Activated CD4-positive, alpha-beta T cell treated with anti-CD3 and anti-CD28 coated beads, Interleukin-2, amount 10 ng/mL, durations not matched to agents 24 days and 14 days (primary cell): Measurements from ENCODE around the gene LMX1B. TPM values are rescaled to one million over a fixed set of nuclear protein-coding genes. Genes with fewer than 3 reads are reported as not detected.

Source experiments
- DNase-seq: peaks from one replicate; pipeline ENCODE4 v3.0.0; 2022
- H3K27ac Mint-ChIP-seq: one replicate; pipeline ENCODE4 v1.8.0; 2022; ENCODE audit warnings: mild to moderate bottlenecking, mixed read lengths
- H3K27me3 Mint-ChIP-seq: one replicate; pipeline ENCODE4 v1.8.0; 2022; ENCODE audit warnings: mixed read lengths
- H3K36me3 Mint-ChIP-seq: one replicate; pipeline ENCODE4 v1.8.0; 2022; ENCODE audit warnings: low read depth, mild to moderate bottlenecking, mixed read lengths
- H3K4me1 Mint-ChIP-seq: one replicate; pipeline ENCODE4 v1.8.0; 2021; ENCODE audit warnings: mixed read lengths
- H3K4me3 Mint-ChIP-seq: one replicate; pipeline ENCODE4 v1.8.0; 2022; ENCODE audit warnings: mild to moderate bottlenecking, moderate library complexity, mixed read lengths
- H3K9me3 Mint-ChIP-seq: one replicate; pipeline ENCODE4 v1.8.0; 2021; ENCODE audit warnings: mixed read lengths
- intact Hi-C: fragments of 100-400 bp; cut with micrococcal nuclease; formaldehyde crosslinking; loops from one replicate; pipeline ENCODE4 v1.15.1; 2023
- total RNA-seq: library from RNA; stranded (reverse); gene quantifications from 2 replicates; pipeline ENCODE4 v1.2.3, GENCODE V29; 2022

LMX1B gene
- total RNA-seq, 1 donor from 2014 or later = not detected

DNA sequence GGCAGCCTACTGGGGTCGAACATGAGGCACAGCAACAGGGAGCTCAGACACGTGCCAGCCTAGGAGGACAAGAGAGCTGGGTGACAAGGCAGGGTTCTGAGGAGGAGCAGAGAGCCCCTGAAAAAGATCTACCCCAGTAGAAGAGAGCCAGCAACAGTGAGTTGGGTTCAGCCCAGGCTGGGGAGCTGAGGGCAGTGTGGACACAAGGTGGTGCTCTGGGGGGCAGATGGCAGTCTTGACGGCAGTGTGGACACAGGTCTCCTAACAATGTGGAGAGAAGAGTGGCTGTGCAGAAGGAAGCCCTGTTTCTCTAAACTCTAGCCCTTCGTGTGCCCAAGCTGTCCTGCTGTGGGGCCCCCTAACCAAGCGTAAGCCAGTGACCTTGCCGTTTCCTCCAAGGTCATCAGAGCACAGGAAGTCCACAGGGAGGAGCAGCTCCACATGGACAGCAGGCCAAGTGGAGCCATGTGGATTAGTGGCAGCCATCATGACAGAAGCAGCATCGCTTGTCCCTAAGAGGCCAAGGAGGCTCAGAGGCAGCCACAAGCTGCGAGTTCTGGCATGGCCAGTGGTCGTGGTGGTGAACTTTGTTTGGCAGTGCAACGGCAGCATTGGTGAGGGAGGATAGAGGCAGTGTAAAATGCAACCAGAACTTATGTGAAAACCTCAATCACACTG is 25.1 kb upstream of the LMX1B start:
- no peaks in the 10 kb centered on the region for H3K4me1 Mint-ChIP-seq
- no peak overlapping the region for H3K27ac Mint-ChIP-seq
- no peak for DNase-seq
- H3K36me3 Mint-ChIP-seq = no peaks in the 10 kb centered on the region
- H3K4me3 Mint-ChIP-seq = no peak overlapping the region
- intact Hi-C loops = no loop called here
- no peaks in the 10 kb centered on the region for H3K9me3 Mint-ChIP-seq
- H3K27me3 Mint-ChIP-seq = peaks cover 14% of the 10 kb centered on the region

DNA sequence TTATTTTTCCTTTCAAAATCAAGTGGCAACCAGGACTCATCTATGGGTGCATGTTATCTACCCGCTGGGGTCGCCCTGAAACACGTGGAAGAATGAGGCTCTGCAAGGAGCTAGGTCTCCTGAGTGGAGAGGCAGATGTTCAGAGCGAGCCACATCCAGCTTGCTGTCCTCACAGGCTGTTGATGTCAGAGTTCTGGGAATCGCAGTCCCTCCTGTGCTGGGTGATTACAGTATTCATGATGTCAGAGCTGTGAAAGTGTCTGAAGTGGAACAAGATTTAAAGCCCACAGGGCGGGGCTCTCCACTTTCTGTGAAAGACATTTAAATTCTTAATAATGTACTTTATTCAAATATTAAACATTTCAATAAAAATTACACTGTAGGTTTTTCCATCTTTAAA is 24.4 kb upstream of the LMX1B start:
- Mint-ChIP-seq H3K4me3 (no peak overlapping the region), H3K9me3 (no peaks in the 10 kb centered on the region), H3K36me3 (no peaks in the 10 kb centered on the region), H3K27ac (no peak overlapping the region), H3K27me3 (peaks cover 18% of the 10 kb centered on the region), H3K4me1 (no peaks in the 10 kb centered on the region)
- intact Hi-C loops = no loop called here
- no peak for DNase-seq

DNA sequence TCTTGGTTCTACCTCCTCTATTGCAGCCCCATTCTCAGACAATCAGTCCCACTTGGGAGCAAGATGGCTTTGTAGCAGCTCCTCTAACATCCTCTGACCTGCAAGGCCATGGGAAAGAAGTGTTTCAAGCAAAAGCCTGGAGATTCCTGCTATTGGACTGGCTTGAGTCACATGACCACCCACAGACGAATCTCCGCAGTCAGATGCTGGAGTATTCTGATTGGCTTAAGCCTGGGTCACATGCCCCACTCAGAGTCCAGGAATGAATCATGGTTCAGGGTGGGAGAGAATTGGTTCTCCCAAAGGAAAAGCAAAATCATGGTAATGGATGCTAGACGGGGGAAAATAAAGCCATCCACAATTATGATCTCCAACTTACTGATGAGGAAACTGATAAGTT is 22.6 kb upstream of the LMX1B start:
- intact Hi-C loops = no loop called here

DNA sequence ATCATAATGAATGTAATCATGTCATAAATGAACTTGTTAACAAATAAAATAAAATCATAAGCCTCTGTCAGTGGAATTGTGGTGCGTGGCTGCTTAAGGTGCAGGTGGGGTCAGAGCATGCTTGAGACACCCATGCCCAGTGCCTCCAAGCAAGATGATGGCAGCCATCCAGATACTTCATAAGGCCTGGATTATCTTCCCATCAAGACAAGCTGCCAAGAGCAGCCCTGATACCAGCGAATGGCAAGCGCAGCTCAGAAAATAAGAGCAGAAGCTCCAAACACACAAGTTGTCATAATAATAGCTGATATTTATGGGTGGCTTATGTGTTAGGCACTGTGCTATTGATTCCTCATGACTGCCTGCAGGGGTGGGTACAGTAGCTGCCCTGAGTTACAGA is 21.8 kb upstream of the LMX1B start:
- H3K36me3 Mint-ChIP-seq = no peaks in the 10 kb centered on the region
- no peak for DNase-seq
- intact Hi-C loops = no loop called here
- no peaks in the 10 kb centered on the region for H3K4me1 Mint-ChIP-seq
- H3K9me3 Mint-ChIP-seq = no peaks in the 10 kb centered on the region
- H3K4me3 Mint-ChIP-seq = no peak overlapping the region
- no peak overlapping the region for H3K27ac Mint-ChIP-seq
- H3K27me3 Mint-ChIP-seq = peaks cover 25% of the 10 kb centered on the region

More for the DNA sequence above, 22.6 kb upstream of the LMX1B start:
- DNase-seq = no peak
- Mint-ChIP-seq H3K27me3 (peaks cover 24% of the 10 kb centered on the region), H3K4me1 (no peaks in the 10 kb centered on the region), H3K36me3 (no peaks in the 10 kb centered on the region), H3K27ac (no peak overlapping the region), H3K9me3 (no peaks in the 10 kb centered on the region), H3K4me3 (no peak overlapping the region)

DNA sequence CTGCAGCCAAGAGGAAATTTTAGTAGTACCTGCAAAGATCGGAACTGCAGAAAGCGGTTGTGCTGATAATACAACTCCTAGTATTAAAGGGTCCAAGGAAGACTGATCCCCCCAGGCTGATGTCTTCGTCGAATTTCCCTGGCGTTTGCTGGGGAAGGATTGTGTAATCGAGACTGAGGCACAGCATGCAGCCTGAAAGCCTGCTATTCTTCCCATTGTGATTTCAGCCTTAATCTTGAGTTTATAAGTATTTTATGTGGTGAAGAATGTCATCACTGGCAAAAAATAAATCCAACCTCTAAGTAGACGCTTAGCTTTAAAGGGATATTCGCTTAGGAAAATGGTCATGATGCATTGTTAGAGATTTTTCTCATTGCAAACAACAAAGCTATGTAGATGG is 21.3 kb upstream of the LMX1B start:
- no peak for DNase-seq
- H3K4me3 Mint-ChIP-seq = no peak overlapping the region
- H3K36me3 Mint-ChIP-seq = no peaks in the 10 kb centered on the region
- H3K4me1 Mint-ChIP-seq = no peaks in the 10 kb centered on the region
- intact Hi-C loops = no loop called here
- peaks cover 29% of the 10 kb centered on the region for H3K27me3 Mint-ChIP-seq
- H3K9me3 Mint-ChIP-seq = no peaks in the 10 kb centered on the region
- H3K27ac Mint-ChIP-seq = no peak overlapping the region

DNA sequence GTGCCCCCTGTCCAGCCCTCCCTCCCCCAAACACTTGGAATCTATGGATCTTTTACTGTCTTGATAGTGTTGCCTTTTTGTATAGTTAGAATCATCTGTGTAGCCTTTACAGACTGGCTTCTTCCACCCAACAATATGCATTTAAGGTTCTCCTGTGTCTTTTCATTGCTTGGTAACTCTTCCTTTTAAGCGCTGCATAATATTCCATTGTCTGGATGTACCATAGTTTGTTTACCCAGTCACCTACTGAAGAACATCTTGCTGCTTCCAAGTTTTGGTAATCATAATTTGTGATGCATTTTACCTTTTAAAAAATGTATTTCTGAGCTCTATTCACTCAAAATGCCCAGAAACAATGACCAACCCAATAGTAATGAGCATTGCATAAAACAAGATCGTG is 17.7 kb upstream of the LMX1B start:
- no peaks in the 10 kb centered on the region for H3K9me3 Mint-ChIP-seq
- H3K36me3 Mint-ChIP-seq = no peaks in the 10 kb centered on the region
- peaks cover 44% of the 10 kb centered on the region for H3K27me3 Mint-ChIP-seq
- H3K27ac Mint-ChIP-seq = no peak overlapping the region
- no peak overlapping the region for H3K4me3 Mint-ChIP-seq
- no peak for DNase-seq
- H3K4me1 Mint-ChIP-seq = no peaks in the 10 kb centered on the region
- intact Hi-C loops = no loop called here

DNA sequence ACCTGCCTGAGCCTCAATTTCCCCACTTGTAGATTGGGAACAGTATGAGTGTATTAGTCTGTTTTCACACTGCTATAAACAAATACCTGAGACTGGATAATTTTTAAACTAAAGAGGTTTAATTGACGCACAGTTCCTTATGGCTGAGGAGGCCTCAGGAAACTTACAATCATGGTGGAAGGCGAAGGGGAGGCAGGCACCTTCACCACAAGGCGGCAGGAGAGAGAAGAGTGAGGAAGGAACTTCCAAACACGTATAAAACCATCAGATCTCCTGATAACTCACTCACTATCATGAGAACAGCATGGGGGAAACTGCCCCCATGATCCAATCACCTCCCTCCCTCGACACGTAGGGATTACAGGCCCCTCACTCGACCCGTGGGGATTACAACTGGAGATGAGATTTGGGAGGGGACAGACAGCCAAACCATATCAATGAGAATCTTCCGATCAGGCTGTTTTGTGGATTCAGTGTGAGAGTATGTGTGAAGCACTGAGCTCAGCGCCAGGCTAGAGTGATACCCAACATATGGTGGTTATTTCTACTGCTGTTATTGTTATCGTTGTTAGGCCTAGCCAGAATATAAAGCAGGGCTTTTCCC is 14.6 kb upstream of the LMX1B start:
- DNase-seq = no peak
- H3K27ac Mint-ChIP-seq = no peak overlapping the region
- intact Hi-C loops = no loop called here
- no peaks in the 10 kb centered on the region for H3K36me3 Mint-ChIP-seq
- peaks cover 42% of the 10 kb centered on the region for H3K27me3 Mint-ChIP-seq
- H3K4me1 Mint-ChIP-seq = no peaks in the 10 kb centered on the region
- H3K4me3 Mint-ChIP-seq = no peak overlapping the region
- H3K9me3 Mint-ChIP-seq = no peaks in the 10 kb centered on the region

DNA sequence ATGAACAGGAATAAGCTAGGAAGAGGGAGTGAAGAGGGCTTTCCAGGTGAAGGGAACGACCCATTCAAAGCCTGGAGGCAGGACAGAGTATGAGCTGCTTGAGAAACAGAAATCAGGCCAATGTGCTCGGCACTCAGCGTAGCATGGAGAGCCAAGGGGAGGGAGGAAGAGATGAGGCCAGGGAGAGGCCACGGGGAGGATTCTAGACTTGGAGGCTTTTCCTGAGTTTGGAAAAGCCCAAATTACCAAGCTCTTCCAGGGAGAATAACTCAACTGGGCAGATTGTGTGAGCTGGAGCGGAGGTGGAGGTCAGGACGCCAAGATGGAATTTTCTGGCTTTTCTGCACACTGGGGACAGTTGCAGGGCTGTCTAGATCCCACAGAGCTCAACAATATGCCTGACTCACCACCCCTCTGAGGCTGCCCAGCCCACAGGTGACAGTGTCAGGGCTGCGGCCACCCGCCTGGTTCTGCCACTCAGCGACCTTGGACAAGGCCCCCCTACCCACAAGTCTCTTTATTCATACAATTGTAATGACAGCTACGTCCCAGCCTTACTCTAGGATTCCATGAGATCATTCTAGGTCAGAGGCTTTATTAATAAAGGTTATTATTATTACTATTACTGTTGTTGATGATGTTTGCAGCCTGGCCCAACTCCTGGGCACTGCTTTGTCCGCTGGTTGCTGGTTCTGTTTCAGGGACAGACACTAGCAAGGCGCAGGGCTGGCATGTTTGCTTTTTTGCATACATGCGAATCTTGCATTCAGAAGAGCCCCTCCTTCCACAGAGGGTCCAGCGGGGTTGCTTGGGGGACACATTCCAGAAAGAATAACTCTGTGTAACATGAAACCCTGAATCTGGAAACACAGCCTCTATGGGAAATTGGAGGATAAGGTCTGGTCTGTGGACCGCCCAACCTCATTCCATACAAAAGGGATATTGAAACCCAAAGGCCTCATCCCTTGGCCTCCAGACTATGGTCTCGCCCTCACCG is 9.4 kb upstream of the LMX1B start:
- H3K4me3 Mint-ChIP-seq = no peak overlapping the region
- H3K4me1 Mint-ChIP-seq = no peaks in the 10 kb centered on the region
- no peaks in the 10 kb centered on the region for H3K36me3 Mint-ChIP-seq
- H3K27ac Mint-ChIP-seq = no peak overlapping the region
- no peaks in the 10 kb centered on the region for H3K9me3 Mint-ChIP-seq
- no peak for DNase-seq
- H3K27me3 Mint-ChIP-seq = peaks cover 45% of the 10 kb centered on the region
- intact Hi-C loops = no loop called here

DNA sequence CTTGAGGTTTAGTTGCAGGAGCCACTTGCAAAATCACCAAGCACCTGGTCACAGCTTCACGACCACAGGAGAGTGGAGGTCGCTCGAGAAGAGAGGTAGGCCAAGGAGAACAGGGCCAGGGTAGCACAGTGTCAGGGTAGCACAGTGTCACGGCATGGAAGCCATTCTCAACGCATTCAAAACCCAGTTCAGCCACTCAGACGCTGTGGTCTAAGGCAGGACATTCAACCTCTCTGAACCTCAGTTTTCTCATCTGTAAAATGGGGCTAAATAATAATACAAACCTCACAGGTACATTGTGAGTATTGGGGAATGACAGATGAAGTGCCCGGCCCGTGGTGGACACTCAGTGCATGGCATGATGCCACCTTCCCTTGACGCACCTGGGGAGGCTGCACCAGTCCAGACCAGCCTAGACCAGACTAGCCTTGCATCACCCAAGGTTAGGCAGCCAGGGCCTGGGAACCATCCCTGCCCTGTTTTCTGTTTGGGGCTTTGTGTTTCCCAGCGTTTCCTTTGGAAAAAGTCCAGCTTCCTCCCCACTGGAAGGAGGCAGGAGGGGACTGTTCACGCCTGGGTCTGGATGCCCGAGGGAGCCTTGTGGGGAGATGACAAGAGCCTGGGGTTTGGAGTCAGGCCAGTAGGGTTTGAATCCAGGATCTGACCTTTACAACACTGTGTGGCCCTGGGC is 7.8 kb upstream of the LMX1B start:
- Mint-ChIP-seq H3K36me3 (no peaks in the 10 kb centered on the region), H3K4me1 (no peaks in the 10 kb centered on the region), H3K9me3 (no peaks in the 10 kb centered on the region), H3K27me3 (peaks cover 45% of the 10 kb centered on the region), H3K27ac (no peak overlapping the region), H3K4me3 (no peak overlapping the region)
- DNase-seq = no peak
- intact Hi-C loops = no loop called here

DNA sequence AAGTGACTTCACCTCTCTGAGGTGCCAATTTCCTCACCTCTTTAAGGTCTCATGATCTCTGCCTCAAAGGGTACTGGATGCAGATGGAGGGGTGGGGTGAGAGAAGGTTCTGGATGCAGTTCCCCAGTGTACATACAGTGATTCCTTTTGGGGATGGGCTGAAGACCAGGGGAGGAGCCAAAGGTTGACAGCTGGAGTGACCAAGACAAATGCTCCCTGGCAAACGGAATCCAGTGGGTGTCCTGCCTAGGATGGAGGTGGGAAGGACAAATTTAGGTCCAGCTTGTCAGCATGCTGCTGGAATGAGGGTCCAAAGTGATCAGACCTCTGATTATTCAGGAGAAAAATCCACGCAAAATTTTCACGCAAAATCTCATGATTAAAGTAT is 7.3 kb upstream of the LMX1B start:
- peaks cover 3% of the 10 kb centered on the region for H3K4me1 Mint-ChIP-seq
- no peak for DNase-seq
- intact Hi-C loops = no loop called here
- no peak overlapping the region for H3K27ac Mint-ChIP-seq
- peaks cover 49% of the 10 kb centered on the region for H3K27me3 Mint-ChIP-seq
- no peak overlapping the region for H3K4me3 Mint-ChIP-seq
- H3K9me3 Mint-ChIP-seq = no peaks in the 10 kb centered on the region
- H3K36me3 Mint-ChIP-seq = no peaks in the 10 kb centered on the region

DNA sequence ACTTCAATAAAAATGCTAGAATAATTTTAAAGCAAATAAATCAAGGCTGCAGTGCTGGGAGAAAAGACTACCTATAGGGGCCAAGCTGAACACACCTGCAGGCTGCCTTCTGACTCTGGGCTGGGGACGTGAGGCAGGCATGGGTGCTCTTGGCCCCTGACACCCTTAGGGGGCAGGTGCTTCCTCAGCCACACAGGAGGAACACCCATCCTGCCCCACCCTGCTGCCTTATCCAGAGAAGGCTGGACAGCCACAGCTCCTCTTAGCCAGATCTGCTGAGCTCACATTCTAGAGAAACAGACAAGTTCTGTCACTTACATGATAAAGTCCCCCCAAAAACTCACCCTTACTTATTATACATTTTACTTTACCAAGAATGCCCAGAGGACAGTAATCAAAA is 6.6 kb upstream of the LMX1B start:
- peaks cover 52% of the 10 kb centered on the region for H3K27me3 Mint-ChIP-seq
- peaks cover 2% of the 10 kb centered on the region for H3K36me3 Mint-ChIP-seq
- H3K27ac Mint-ChIP-seq = no peak overlapping the region
- H3K4me3 Mint-ChIP-seq = no peak overlapping the region
- peaks cover 7% of the 10 kb centered on the region for H3K4me1 Mint-ChIP-seq
- no peaks in the 10 kb centered on the region for H3K9me3 Mint-ChIP-seq
- intact Hi-C loops = no loop called here
- no peak for DNase-seq

DNA sequence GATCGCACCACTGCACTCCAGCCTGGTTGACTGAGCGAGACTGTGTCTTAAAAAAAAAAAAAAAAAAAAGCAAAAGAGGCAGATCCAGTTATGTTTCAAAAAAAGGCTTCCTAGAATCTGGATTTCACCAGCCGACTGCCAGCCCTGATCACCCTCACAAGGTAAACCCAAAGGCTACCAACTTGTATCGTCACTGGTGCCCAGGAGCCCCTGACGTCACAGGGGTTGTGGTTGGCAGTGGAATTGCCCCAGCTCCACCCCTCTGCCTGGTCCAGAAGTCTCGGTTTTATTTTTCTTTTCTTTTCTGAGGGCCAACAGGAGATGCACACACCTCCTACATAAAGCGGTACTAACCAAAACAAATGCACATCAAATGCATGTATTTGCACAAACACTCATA is 6.0 kb upstream of the LMX1B start:
- H3K36me3 Mint-ChIP-seq = peaks cover 3% of the 10 kb centered on the region
- no peak overlapping the region for H3K27ac Mint-ChIP-seq
- peaks cover 55% of the 10 kb centered on the region for H3K27me3 Mint-ChIP-seq
- H3K4me1 Mint-ChIP-seq = peaks cover 8% of the 10 kb centered on the region
- intact Hi-C loops = no loop called here
- H3K9me3 Mint-ChIP-seq = no peaks in the 10 kb centered on the region
- H3K4me3 Mint-ChIP-seq = no peak overlapping the region
- DNase-seq = no peak

DNA sequence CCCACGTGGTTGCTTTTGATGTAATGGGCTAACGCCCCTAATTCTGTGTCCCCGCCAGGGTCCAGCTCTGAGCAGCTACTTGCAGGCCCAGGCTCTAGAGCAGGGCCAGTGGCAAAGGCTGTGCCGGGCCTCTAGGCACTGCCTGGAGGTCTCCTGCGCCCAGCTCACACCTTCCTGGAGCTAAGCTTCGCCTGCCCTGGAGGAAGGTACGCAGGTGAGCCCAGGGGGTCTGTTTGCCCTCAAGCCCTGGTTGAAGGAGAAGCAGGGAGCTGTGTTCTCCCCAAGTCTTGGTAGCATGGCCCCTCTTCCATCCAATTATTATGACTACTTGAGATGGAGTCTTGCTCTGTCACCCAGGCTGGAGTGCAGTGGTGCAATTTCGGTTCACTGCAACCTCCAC is 5.2 kb upstream of the LMX1B start:
- H3K27ac Mint-ChIP-seq = no peak overlapping the region
- peaks cover 3% of the 10 kb centered on the region for H3K36me3 Mint-ChIP-seq
- H3K4me3 Mint-ChIP-seq = no peak overlapping the region
- H3K27me3 Mint-ChIP-seq = peaks cover 59% of the 10 kb centered on the region
- DNase-seq = no peak
- peaks cover 8% of the 10 kb centered on the region for H3K4me1 Mint-ChIP-seq
- H3K9me3 Mint-ChIP-seq = no peaks in the 10 kb centered on the region
- intact Hi-C loops = no loop called here

DNA sequence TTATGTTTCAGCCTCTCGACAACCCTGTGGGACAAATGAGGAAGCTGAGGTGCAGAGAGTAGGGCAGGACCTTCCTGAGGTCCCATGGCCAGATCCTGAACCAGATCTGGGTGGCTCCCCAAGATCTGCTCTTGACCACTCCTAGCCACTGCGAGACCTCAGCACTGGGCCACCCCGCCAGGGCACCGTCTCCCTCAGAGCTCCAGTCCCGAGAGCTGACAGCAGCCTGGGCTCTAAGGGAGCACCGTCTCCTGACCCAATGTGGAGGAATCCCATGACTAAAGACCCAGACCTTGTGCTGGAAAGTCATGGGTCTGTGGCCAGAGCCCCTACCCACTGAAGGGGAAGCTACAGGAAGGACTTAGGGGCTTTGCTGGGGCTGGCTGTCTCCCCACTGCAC is 4.5 kb upstream of the LMX1B start:
- Mint-ChIP-seq H3K9me3 (no peaks in the 10 kb centered on the region), H3K27ac (no peak overlapping the region)
- intact Hi-C loops = no loop called here

More for the DNA sequence above, 4.5 kb upstream of the LMX1B start:
- Mint-ChIP-seq H3K4me3 (no peak overlapping the region), H3K36me3 (peaks cover 3% of the 10 kb centered on the region), H3K27me3 (peaks cover 59% of the 10 kb centered on the region), H3K4me1 (peaks cover 8% of the 10 kb centered on the region)
- no peak for DNase-seq
